Neural cell (in vitro differentiated cells): ENCODE results near the gene DTWD1. TPM values are rescaled to one million over a fixed set of nuclear protein-coding genes. Genes with fewer than 3 reads are reported as not detected.

Experiments used
- H2AFZ ChIP-seq: fragments of 200-600, 300-800 bp; sonication (generic), shearing (Covaris generic); 2 replicates; pipeline ENCODE4 v1.6.0; 2014; ENCODE audit warnings: low read depth, mild to moderate bottlenecking, antibody characterized with exemption, low read length, moderate library complexity
- H3F3A ChIP-seq: fragments of 200-600 bp; shearing (Covaris generic); 2 replicates; pipeline ENCODE4 v1.6.1; 2016; ENCODE audit warnings: mild to moderate bottlenecking, moderate library complexity, mixed read lengths, antibody characterized with exemption, low read length; ENCODE audit not compliant: insufficient read depth, poor library complexity, severe bottlenecking
- H3K27ac ChIP-seq: fragments of 200-600, 300-800 bp; sonication (generic), shearing (Covaris generic); 2 replicates; pipeline ENCODE4 v1.5.1; 2014; ENCODE audit warnings: mild to moderate bottlenecking, low read length, moderate library complexity
- H3K27me3 ChIP-seq: fragments of 300-800, 200-600 bp; sonication (generic), shearing (Covaris generic); 2 replicates; pipeline ENCODE4 v1.6.0; 2014; ENCODE audit warnings: mild to moderate bottlenecking, low read depth, low read length, moderate library complexity; ENCODE audit not compliant: insufficient read depth
- H3K36me3 ChIP-seq: fragments of 300-800, 200-600 bp; sonication (generic), shearing (Covaris generic); 2 replicates; pipeline ENCODE4 v1.5.1; 2014; ENCODE audit warnings: mild to moderate bottlenecking, antibody characterized with exemption, low read length, moderate library complexity; ENCODE audit not compliant: insufficient read depth
- H3K4me2 ChIP-seq: fragments of 300-800, 200-600 bp; sonication (generic), shearing (Covaris generic); 2 replicates; pipeline ENCODE4 v1.6.0; 2014; ENCODE audit warnings: mild to moderate bottlenecking, low read length
- H3K4me3 ChIP-seq: fragments of 300-800, 200-600 bp; sonication (generic), shearing (Covaris generic); 2 replicates; pipeline ENCODE4 v1.5.1; 2014; ENCODE audit warnings: mild to moderate bottlenecking, low read length, moderate library complexity
- H3K79me2 ChIP-seq: fragments of 200-600 bp; shearing (Covaris generic); replicated peaks from 2 replicates; pipeline ENCODE4 v1.6.0; 2014; ENCODE audit warnings: mild to moderate bottlenecking, low read length, moderate library complexity; ENCODE audit not compliant: insufficient read depth
- H3K9ac ChIP-seq: fragments of 300-800, 200-600 bp; sonication (generic), shearing (Covaris generic); 2 replicates; pipeline ENCODE4 v1.6.1; 2016; ENCODE audit warnings: mild to moderate bottlenecking, low read length, mixed read lengths
- H3K9me2 ChIP-seq: fragments of 200-600 bp; shearing (Covaris generic); 2 replicates; pipeline ENCODE4 v1.6.1; 2016; ENCODE audit warnings: mild to moderate bottlenecking, low read length, mixed read lengths; ENCODE audit not compliant: insufficient read depth
- H3K9me3 ChIP-seq: fragments of 200-600, 300-800 bp; sonication (generic), shearing (Covaris generic); 2 replicates; pipeline ENCODE4 v1.6.1; 2016; ENCODE audit warnings: mild to moderate bottlenecking, mixed run types, low read length, moderate library complexity, mixed read lengths
- H4K20me1 ChIP-seq: fragments of 200-600 bp; shearing (Covaris generic); 2 replicates; pipeline ENCODE4 v1.6.1; 2016; ENCODE audit warnings: mild to moderate bottlenecking, mixed run types; ENCODE audit not compliant: insufficient read depth
- CTCF ChIP-seq: fragments of 450-650 bp; IDR thresholded peaks from 2 replicates; pipeline ENCODE4 v1.5.1; 2014; ENCODE audit warnings: antibody characterized with exemption, mild to moderate bottlenecking, moderate library complexity; ENCODE audit not compliant: poor library complexity, severe bottlenecking
- EP300 ChIP-seq: fragments of 450-650 bp; conservative IDR thresholded peaks from 2 replicates; pipeline ENCODE4 v1.6.1; 2014; ENCODE audit warnings: antibody characterized with exemption, mild to moderate bottlenecking, moderate library complexity; ENCODE audit not compliant: poor library complexity, severe bottlenecking
- EZH2 ChIP-seq: fragments of 200-600, 300-800 bp; shearing (Covaris generic), sonication (generic); IDR thresholded peaks from 2 replicates; pipeline ENCODE4 v1.6.1; 2014; ENCODE audit warnings: antibody characterized with exemption, low read length, borderline replicate concordance, mild to moderate bottlenecking; ENCODE audit not compliant: insufficient read depth, poor library complexity, severe bottlenecking
- MXI1 ChIP-seq: fragments of 450-650 bp; conservative IDR thresholded peaks from 2 replicates; pipeline ENCODE4 v1.6.1; 2014; ENCODE audit warnings: antibody characterized with exemption, mild to moderate bottlenecking; ENCODE audit not compliant: poor library complexity, severe bottlenecking
- POLR2AphosphoS5 ChIP-seq: IDR thresholded peaks from 2 replicates; pipeline ENCODE4 v1.6.1; 2012
- RAD21 ChIP-seq: fragments of 450-650 bp; conservative IDR thresholded peaks from 2 replicates; pipeline ENCODE4 v1.6.1; 2014; ENCODE audit warnings: antibody characterized with exemption, mild to moderate bottlenecking, moderate library complexity
- REST ChIP-seq: IDR thresholded peaks from 2 replicates; pipeline ENCODE4 v1.6.1; 2012; ENCODE audit warnings: borderline replicate concordance
- SMC3 ChIP-seq: fragments of 450-650 bp; conservative IDR thresholded peaks from 2 replicates; pipeline ENCODE4 v1.6.1; 2014; ENCODE audit warnings: antibody characterized with exemption, mild to moderate bottlenecking, moderate library complexity; ENCODE audit not compliant: poor library complexity
- TAF1 ChIP-seq: IDR thresholded peaks from 2 replicates; pipeline ENCODE4 v1.6.1; 2012; ENCODE audit warnings: low read depth
- polyA plus RNA-seq: library from polyadenylated mRNA; depleted of rRNA; stranded (reverse); fragments of >200 nt; gene quantifications from 2 replicates; pipeline ENCODE4 v1.2.3, GENCODE V29; 2014

DTWD1 gene
- polyA plus RNA-seq, 1 donor from 2014 or later, result 16.5 TPM

GRCh38 chr15:49604625-49605409 is 16.0 kb upstream of the DTWD1 start:
- H3K4me3 ChIP-seq, result no peak overlapping the region
- H3K9me3 ChIP-seq, result peaks cover 6% of the 10 kb centered on the region
- no peaks in the 10 kb centered on the region for H3K79me2 ChIP-seq
- H4K20me1 ChIP-seq, result no peaks in the 10 kb centered on the region
- no peak overlapping the region for H3K27ac ChIP-seq
- H3K9me2 ChIP-seq, result no peaks in the 10 kb centered on the region
- TF ChIP-seq POLR2AphosphoS5 (no peak), REST (no peak), EZH2 (no peak), CTCF (no peak), TAF1 (no peak), RAD21 (no peak), EP300 (no peak), MXI1 (no peak), SMC3 (no peak)
- no peak overlapping the region for H3K9ac ChIP-seq
- H2AFZ ChIP-seq, result no peak overlapping the region
- no peak overlapping the region for H3K4me2 ChIP-seq
- no peaks in the 10 kb centered on the region for H3K36me3 ChIP-seq
- no peaks in the 10 kb centered on the region for H3F3A ChIP-seq
- no peaks in the 10 kb centered on the region for H3K27me3 ChIP-seq

- no peaks in the 10 kb centered on the region for H3K79me2 ChIP-seq
- peaks cover 6% of the 10 kb centered on the region for H3K9me3 ChIP-seq
- H3K27me3 ChIP-seq, result no peaks in the 10 kb centered on the region
- H2AFZ ChIP-seq, result no peak overlapping the region
- H3K27ac ChIP-seq, result no peak overlapping the region
- no peaks in the 10 kb centered on the region for H3F3A ChIP-seq
- no peak overlapping the region for H3K4me2 ChIP-seq
- H3K4me3 ChIP-seq, result no peak overlapping the region
- TF ChIP-seq CTCF (no peak), EZH2 (no peak), MXI1 (no peak), RAD21 (no peak), SMC3 (no peak), POLR2AphosphoS5 (no peak)
- no peaks in the 10 kb centered on the region for H3K9me2 ChIP-seq
- no peak overlapping the region for H3K9ac ChIP-seq
- H4K20me1 ChIP-seq, result no peaks in the 10 kb centered on the region
- no peaks in the 10 kb centered on the region for H3K36me3 ChIP-seq
Observed at GRCh38 chr15:49605588-49605987, 15.3 kb upstream of the DTWD1 start.
